Fibroblast of skin of left biceps (primary cell): ENCODE measurements around the gene RBM20.

Experiments
- DNase-seq, 2 experiments: peaks; one replicate each; pipeline ENCODE4 v3.0.0-alpha.2; 2013; ENCODE audit warnings: low read depth in 2 of 2

RBM20 gene

DNA sequence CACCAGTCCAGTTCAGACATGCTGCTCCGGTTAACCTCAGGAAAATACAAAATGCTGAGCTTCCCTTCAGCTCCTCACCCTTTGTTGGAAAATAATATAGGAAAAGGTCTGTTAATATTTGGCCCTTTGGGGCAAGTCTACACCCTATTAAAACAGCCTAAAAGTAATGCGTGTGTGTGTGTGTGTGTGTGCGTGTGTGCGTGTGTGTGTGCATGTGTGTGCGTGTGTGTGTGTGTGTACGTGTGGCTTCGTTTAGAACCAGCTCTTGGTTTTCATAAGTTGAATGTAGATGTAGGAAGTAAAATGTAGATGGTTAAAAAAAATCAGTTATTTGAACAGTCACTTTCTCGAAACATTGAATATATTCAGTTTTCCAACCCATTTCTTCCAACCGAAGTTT lies 166.5 kb downstream of the RBM20 start:
- DNase-seq: no peak

GRCh38 chr10:110811791-110812581 lies 167.8 kb downstream of the RBM20 start:
- no peak for DNase-seq

DNA sequence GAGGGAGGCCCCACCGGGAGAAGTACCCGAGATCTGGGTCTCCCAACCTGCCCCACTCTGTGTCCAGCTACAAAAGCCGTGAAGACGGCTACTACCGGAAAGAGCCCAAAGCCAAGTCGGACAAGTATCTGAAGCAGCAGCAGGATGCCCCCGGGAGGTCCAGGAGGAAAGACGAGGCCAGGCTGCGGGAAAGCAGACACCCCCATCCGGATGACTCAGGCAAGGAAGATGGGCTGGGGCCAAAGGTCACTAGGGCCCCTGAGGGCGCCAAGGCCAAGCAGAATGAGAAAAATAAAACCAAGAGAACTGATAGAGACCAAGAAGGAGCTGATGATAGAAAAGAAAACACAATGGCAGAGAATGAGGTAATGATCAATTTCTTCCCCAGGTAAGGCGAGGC lies 168.4 kb downstream of the RBM20 start:
- DNase-seq: no peak

GRCh38 chr10:110813743-110814472 lies 169.8 kb downstream of the RBM20 start:
- DNase-seq: no peak

DNA sequence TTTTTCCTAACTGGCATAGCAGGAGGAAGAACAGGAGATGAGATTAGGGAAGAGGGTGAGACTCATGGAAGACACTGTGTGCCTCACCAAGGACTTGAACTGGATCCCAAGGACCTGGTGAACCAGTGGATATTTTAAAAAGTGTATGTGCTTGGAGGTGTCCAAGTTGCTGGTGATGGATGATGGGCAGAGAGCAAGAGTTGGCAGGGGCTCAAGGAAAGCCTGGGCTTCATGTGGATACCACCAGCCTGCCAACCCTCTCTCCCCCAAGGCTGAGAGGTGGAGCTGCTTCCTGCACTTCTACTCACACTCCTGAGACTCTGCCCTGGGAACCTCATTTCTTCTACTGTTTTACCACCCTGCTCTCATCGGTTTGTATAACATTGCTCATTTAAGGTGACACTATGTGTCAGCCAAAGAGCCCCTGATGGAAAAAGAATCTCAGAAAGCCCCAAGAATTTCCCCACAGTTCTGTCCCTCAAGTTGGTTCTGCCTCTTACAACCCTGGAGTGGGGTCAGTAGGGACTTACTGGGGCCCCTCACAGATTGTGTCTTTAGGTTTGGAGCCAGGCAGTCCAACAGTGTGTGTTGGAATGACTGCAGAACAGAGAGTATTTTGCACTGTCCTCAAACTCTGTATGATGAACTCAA lies 171.3 kb downstream of the RBM20 start:
- no peak for DNase-seq

- no peak for DNase-seq
Measured at GRCh38 chr10:110817614-110818013, 173.5 kb downstream of the RBM20 start.

DNA sequence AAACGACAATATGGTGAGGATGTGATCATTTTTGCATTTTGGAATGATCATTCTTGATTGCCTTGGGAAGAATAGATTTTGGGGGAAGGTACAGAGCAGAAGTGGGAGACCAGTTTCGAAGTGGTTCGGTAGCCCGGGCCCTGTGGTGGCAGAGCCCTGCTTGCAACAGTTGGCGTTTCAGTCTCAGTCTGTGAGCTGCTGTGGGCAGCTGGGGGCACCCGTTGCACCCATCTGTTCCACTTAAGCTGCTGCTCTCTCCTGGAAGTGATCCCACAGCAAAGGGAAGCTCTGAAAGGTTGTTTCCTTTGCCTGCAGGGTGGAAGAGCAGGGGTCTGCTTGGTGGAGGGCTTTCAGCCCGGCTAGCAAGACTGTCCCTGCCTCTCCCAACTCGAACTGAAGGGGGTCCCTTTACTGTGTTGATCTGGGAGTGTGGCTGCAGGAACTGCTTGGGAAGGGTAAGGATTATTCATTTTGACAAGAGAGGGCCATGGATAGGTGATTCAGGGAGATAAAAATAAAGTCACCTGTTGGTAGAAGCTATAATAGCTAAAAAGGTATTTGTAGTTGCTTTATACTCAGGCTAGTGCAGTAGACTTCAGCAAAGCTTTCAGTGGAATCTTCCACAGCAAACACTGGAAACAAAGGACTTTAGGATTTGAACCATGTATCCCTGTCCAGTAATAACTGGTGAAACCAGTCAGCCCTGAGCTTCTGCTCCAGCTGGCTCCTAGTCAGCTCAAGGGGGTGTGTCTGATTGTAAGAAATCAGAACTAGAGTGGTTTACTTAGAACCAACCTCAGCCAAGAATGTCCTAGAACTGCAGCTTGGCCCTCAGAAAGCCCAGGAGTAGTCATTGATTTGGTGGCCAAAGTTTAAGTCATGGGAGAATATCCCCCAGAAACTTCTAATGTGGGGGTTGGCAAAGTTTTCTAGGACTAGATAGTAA lies 174.4 kb downstream of the RBM20 start:
- DNase-seq: no peak

DNA sequence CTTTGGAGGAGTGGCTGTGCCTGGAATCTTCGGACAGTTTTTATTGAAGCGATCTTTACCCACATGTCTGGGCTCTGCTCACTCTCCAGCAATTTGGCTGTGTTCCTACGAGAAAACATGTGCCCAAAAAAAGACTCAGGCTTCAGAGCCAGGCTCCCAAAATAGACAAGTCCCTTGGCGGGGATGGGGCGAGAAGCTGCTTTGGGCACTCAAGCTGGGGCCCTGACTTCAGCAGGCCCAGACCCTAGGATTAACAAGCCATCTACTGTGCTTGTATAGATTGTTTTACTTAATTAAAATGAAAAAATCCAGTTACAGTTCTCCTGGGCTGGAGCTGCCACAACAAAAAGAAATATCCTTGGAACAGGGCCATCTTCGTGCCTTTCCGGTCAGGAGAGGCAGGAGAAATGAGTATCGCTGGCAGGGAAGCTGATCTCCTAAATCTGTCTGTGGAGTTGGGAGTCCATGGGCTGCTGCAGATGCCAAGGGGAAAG lies 176.2 kb downstream of the RBM20 start:
- no peak for DNase-seq

GRCh38 chr10:110821508-110821907 lies 177.4 kb downstream of the RBM20 start:
- no peak for DNase-seq

- no peak for DNase-seq
Measured at GRCh38 chr10:110822035-110822711, 178.0 kb downstream of the RBM20 start.

GRCh38 chr10:110822712-110823311 lies 178.7 kb downstream of the RBM20 start:
- DNase-seq: no peak

DNA sequence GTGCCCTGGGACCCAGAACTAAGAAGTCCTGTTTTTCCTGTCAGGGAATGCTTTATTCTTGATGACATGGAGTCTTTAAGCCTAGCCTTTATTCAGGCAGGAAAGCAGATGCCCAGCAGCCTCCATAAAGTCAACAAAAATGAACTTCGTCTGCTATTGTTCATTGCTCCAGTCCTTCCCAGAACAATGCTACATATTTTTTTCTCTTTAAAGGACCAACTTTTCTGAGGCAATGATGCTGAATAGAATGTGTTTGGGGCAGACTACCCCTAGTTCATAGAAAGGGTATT lies 180.0 kb downstream of the RBM20 start:
- no peak for DNase-seq

DNA sequence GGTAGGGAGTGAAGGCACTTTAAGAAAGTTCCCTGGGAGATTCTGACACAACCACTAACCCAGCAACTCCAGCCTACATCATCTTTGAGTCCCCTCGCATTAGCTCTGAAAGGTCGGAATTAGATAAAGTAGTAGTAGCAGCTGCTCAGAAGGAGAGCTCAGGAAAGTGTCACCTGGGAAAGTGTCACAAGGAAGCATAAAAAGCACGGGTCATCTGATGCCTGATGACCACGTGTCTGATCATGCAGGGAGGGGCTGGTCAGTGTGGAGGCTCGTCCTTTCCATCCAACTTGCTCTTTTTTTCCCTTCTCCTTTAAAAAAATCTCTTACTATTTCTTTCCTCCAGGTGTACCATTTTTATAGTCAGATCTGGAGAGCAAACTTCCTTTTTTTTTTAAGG lies 180.5 kb downstream of the RBM20 start:
- DNase-seq: no peak

GRCh38 chr10:110825508-110825907 lies 181.4 kb downstream of the RBM20 start:
- no peak for DNase-seq

- DNase-seq: peak in 1 of 2 experiments; percentile 23
Measured at GRCh38 chr10:110827410-110827809, 183.3 kb downstream of the RBM20 start.

GRCh38 chr10:110827875-110828274 lies 183.7 kb downstream of the RBM20 start:
- DNase-seq: no peak

- DNase-seq: no peak
Measured at GRCh38 chr10:110828525-110828924, 184.4 kb downstream of the RBM20 start.

DNA sequence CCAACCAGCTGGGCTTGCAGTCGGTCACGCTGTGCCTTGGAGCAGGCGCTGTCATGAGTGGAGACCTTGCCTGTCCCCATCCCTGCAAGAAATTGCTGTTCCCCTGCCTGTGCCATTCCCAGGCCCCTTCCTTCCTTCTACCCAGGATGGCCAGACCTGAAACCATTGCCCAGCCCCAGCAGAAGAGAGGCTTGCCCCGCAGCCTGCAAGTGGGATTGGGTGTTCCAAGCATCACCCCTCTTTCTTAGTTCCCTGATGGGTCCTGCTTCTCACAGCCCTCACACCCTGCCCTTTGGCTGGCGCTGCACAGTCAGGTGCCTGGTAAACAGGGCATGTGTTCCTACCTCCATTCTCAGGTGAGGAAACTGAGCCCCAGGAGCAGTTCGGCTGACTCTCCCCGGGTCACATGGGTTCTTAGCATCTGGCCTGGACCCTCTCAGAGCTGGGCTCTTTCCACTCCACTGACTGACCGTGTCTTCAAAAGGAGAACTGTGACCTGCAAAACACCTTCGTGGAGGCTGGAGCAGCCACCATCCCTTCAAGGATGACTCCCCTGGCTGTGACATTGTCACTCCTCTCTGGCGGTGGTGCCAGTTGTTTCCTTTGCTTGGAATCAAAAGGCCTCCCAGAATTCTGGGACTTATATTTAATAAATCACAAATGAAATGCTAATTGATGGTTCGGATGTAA lies 185.7 kb downstream of the RBM20 start:
- DNase-seq: no peak

- no peak for DNase-seq
Measured at GRCh38 chr10:110833234-110833940, 189.3 kb downstream of the RBM20 start.
